Measurements from ENCODE around the gene HOMER2.
"Not testable (repeated sequence)": the region's sequence is repeated elsewhere in the genome, so short reads cannot be mapped to it uniquely, and the experiment has no call there.

The HOMER2 gene

DNA sequence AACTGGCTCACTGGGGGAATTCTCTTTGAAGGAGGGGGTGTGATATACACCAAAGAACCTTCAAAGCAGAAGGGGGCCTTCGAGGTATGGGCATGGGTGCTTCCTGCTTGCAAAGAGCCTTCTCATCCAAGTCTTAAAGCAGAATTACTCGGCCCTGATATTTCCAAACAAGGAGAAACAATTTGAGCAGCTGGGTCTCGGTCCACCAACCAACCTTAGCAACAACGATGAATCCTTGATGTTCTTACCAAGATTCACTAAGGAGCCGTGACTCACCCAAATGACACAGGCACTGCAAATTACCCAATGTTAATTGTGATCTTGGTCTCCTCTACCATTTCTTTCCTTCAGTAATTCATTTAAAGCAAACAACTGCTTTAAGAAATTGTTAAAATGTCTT is 7.7 kb downstream of the HOMER2 start:
- TF ChIP-seq, protein P1, sequence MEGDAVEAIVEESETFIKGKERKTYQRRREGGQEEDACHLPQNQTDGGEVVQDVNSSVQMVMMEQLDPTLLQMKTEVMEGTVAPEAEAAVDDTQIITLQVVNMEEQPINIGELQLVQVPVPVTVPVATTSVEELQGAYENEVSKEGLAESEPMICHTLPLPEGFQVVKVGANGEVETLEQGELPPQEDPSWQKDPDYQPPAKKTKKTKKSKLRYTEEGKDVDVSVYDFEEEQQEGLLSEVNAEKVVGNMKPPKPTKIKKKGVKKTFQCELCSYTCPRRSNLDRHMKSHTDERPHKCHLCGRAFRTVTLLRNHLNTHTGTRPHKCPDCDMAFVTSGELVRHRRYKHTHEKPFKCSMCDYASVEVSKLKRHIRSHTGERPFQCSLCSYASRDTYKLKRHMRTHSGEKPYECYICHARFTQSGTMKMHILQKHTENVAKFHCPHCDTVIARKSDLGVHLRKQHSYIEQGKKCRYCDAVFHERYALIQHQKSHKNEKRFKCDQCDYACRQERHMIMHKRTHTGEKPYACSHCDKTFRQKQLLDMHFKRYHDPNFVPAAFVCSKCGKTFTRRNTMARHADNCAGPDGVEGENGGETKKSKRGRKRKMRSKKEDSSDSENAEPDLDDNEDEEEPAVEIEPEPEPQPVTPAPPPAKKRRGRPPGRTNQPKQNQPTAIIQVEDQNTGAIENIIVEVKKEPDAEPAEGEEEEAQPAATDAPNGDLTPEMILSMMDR (IDR thresholded peaks at IDR 0.05), result no peak
- no peaks in the 10 kb centered on the region for H3K36me3 ChIP-seq
- no peaks in the 10 kb centered on the region for H3K4me1 ChIP-seq (ENCODE audit: control insufficient read depth in 1 of 2, insufficient read depth in 1 of 2, low read depth in 1 of 2, low read length in 1 of 2)
- H3K9me3 ChIP-seq, result no peaks in the 10 kb centered on the region
- H3K27me3 ChIP-seq, result peaks cover 14% of the 10 kb centered on the region
- no peak overlapping the region for H3K4me3 ChIP-seq (ENCODE audit: low read depth in 1 of 2, low read length in 1 of 2)
- no peak overlapping the region for H3K27ac ChIP-seq

DNA sequence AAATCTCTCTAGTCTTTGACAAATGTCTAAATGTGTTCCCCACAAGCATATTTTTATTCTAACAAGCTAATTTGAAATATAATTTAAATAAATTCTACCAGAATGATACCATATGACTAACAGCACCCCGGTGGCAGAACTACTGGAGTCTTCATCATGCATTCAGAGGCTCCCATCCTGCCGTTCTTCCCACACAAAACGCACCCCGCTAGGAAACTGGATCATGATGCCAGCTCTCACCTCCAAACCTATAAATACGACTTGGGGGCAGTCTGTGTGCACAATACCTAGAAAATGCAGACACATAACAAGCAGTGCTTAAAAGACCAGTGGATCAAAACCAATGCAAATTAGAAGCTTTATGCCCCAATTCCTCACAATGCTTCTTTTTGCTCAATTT is 8.5 kb downstream of the HOMER2 start:
- no peak overlapping the region for H3K4me3 ChIP-seq (ENCODE audit: low read depth in 1 of 2, low read length in 1 of 2)
- no peaks in the 10 kb centered on the region for H3K9me3 ChIP-seq
- H3K27ac ChIP-seq, result no peak overlapping the region
- H3K4me1 ChIP-seq (ENCODE audit: control insufficient read depth in 1 of 2, insufficient read depth in 1 of 2, low read depth in 1 of 2, low read length in 1 of 2), result no peaks in the 10 kb centered on the region
- H3K27me3 ChIP-seq, result peaks cover 6% of the 10 kb centered on the region
- TF ChIP-seq, protein P1 (IDR thresholded peaks at IDR 0.05), result no peak
- no peaks in the 10 kb centered on the region for H3K36me3 ChIP-seq

DNA sequence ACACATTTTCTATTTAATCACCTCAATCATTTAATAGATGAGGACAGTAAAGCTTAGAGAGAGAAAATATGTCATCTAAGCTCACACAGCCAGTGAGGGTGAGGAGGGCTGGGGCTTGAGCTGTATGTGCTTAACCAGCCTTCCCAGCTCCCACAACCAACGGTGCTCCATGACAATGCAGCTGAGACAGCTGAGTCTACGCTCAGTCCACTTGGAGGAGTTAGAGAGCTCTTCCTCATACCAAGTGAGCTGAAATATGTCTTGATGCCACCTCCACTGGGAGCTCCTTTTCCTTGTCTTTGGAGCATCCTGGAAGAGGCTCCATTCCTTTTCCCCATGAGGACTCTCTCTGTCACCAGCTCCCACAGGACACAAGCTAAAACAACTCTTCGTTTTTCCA is 9.3 kb downstream of the HOMER2 start:
- Histone ChIP-seq H3K9me3 (no peaks in the 10 kb centered on the region), H3K27ac (no peak overlapping the region), H3K4me3 (ENCODE audit: low read depth in 1 of 2, low read length in 1 of 2) (no peak overlapping the region), H3K36me3 (no peaks in the 10 kb centered on the region), H3K4me1 (ENCODE audit: control insufficient read depth in 1 of 2, insufficient read depth in 1 of 2, low read depth in 1 of 2, low read length in 1 of 2) (no peaks in the 10 kb centered on the region), H3K27me3 (no peaks in the 10 kb centered on the region)
- TF ChIP-seq, protein P1 (IDR thresholded peaks at IDR 0.05), result no peak

DNA sequence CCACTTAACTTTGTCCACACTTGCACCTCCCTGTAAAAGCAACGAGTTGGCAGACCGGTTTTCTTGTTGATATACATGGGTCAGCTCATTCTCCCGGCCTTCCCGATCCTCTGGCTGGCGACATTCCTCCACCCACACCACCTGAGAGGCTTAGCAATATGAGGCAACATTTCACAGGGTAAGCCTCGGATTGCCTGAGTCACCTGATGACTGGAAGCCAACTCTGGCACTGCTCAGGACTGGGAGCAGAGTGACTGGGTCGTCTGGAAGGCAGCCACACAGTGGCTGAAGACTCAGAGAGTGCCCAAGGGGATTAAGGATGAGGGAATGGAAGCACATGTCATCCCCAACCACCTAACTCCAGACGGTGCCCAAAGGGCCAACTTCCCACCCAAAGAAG is 9.8 kb downstream of the HOMER2 start:
- Histone ChIP-seq H3K4me3 (ENCODE audit: low read depth in 1 of 2, low read length in 1 of 2) (no peak overlapping the region), H3K4me1 (ENCODE audit: control insufficient read depth in 1 of 2, insufficient read depth in 1 of 2, low read depth in 1 of 2, low read length in 1 of 2) (no peaks in the 10 kb centered on the region), H3K27ac (no peak overlapping the region), H3K27me3 (no peaks in the 10 kb centered on the region), H3K36me3 (no peaks in the 10 kb centered on the region), H3K9me3 (no peaks in the 10 kb centered on the region)
- TF ChIP-seq, protein P1 (IDR thresholded peaks at IDR 0.05), result no peak

DNA sequence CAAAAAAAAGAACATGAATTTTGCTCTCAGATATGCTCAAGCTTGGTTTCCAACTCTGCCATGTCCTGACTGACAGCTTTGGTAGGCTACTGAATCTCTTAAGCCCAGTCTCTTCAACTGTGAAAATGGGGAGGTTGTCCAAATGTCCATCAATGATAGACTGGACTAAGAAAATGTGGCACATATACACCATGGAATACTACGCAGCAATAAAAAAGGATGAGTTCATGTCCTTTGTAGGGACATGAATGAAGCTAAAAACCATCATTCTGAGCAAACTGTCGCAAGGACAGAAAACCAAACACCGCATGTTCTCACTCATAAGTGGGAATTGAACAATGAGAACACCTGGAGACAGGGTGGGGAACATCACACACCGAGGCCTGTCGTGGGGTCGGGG is 12.8 kb downstream of the HOMER2 start:
- H3K36me3 ChIP-seq; H3K27me3 ChIP-seq; H3K4me3 ChIP-seq (ENCODE audit: low read depth in 1 of 2, low read length in 1 of 2); H3K9me3 ChIP-seq; H3K4me1 ChIP-seq (ENCODE audit: control insufficient read depth in 1 of 2, insufficient read depth in 1 of 2, low read depth in 1 of 2, low read length in 1 of 2); H3K27ac ChIP-seq: not testable (repeated sequence)

DNA sequence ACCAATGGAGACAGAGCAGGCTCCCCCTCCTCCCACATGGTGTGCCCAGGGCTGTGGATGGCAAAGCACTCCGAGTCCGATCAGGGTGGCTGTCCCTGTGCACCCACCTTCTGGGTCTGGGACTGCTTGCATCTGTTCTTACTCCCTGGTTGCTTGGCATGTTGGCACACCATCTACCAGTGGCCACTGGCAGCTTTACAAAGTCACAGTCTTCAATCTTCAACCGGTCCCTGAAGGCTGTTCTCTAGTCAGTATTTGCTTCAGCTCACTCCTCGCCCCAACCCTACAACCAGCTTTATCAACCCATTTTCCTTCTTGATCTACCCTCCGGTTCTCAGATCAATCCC is 14.8 kb downstream of the HOMER2 start:
- no peaks in the 10 kb centered on the region for H3K27me3 ChIP-seq
- TF ChIP-seq, protein P1 (IDR thresholded peaks at IDR 0.05), result no peak
- H3K4me3 ChIP-seq (ENCODE audit: low read depth in 1 of 2, low read length in 1 of 2), result no peak overlapping the region
- H3K36me3 ChIP-seq, result no peaks in the 10 kb centered on the region
- no peaks in the 10 kb centered on the region for H3K4me1 ChIP-seq (ENCODE audit: control insufficient read depth in 1 of 2, insufficient read depth in 1 of 2, low read depth in 1 of 2, low read length in 1 of 2)
- H3K27ac ChIP-seq, result no peak overlapping the region
- H3K9me3 ChIP-seq, result no peaks in the 10 kb centered on the region

All from neutrophil (primary cell).